OCI-LY3 (cell line): Measurements from ENCODE around the gene KCNIP4.
"Not testable (repeated sequence)": the region's sequence is repeated elsewhere in the genome, so short reads cannot be mapped to it uniquely, and the experiment has no call there.

Source experiments
- H2AFZ ChIP-seq: fragments of 200-600, 300-600 bp; shearing (Covaris generic); 2 replicates; pipeline ENCODE4 v1.6.0; 2014; ENCODE audit warnings: antibody characterized with exemption, low read depth, low read length
- H3K27ac ChIP-seq: fragments of 200-600, 300-600 bp; sonication (generic); 2 replicates; pipeline ENCODE4 v1.5.1; 2014; ENCODE audit warnings: mild to moderate bottlenecking, low read length, moderate library complexity, mixed read lengths
- H3K27me3 ChIP-seq: fragments of 200-600, 300-600 bp; sonication (generic); 2 replicates; pipeline ENCODE4 v1.6.1; 2014; ENCODE audit warnings: low read depth, low read length, mixed read lengths
- H3K36me3 ChIP-seq: fragments of 200-600, 300-600 bp; sonication (generic); replicated peaks from 2 replicates; pipeline ENCODE3; 2014; ENCODE audit warnings: low read depth, low read length, mixed read lengths
- H3K4me1 ChIP-seq: fragments of 300-600, 200-600 bp; sonication (generic); 2 replicates; pipeline ENCODE4 v1.6.1; 2014; ENCODE audit warnings: low read length, mixed read lengths
- H3K4me2 ChIP-seq: fragments of 200-600, 300-600 bp; sonication (generic); 2 replicates; pipeline ENCODE4 v1.6.1; 2014; ENCODE audit warnings: low read length, mixed read lengths
- H3K4me3 ChIP-seq: fragments of 300-600, 200-600 bp; sonication (generic); 2 replicates; pipeline ENCODE4 v1.5.1; 2014; ENCODE audit warnings: antibody characterized with exemption, mild to moderate bottlenecking, low read length, moderate library complexity
- H3K79me2 ChIP-seq: fragments of 300-600, 200-600 bp; shearing (Covaris generic); 2 replicates; pipeline ENCODE4 v1.6.1; 2014; ENCODE audit warnings: mild to moderate bottlenecking, low read length, mixed read lengths
- H3K9ac ChIP-seq: fragments of 300-600, 200-600 bp; shearing (Covaris generic); 2 replicates; pipeline ENCODE4 v1.6.0; 2014; ENCODE audit warnings: mild to moderate bottlenecking, low read length, moderate library complexity
- H3K9me3 ChIP-seq: fragments of 200-600, 300-600 bp; shearing (Covaris generic); 2 replicates; pipeline ENCODE4 v1.6.1; 2014; ENCODE audit warnings: low read length, mixed read lengths; ENCODE audit not compliant: insufficient read depth
- H4K20me1 ChIP-seq: fragments of 200-600, 300-600 bp; sonication (generic); 2 replicates; pipeline ENCODE4 v1.6.1; 2016; ENCODE audit warnings: low read length, mixed read lengths; ENCODE audit not compliant: insufficient read depth
- CTCF ChIP-seq: fragments of 200-600, 300-600 bp; sonication (generic); IDR thresholded peaks from 2 replicates; pipeline ENCODE4 v1.5.1; 2014; ENCODE audit warnings: antibody characterized with exemption, low read length, low read depth
- EZH2phosphoT487 ChIP-seq: fragments of 200-600 bp; shearing (Covaris generic); IDR thresholded peaks from 2 replicates; pipeline ENCODE4 v1.6.1; 2018; ENCODE audit warnings: antibody characterized with exemption, mixed run types, low read depth

KCNIP4 gene

DNA sequence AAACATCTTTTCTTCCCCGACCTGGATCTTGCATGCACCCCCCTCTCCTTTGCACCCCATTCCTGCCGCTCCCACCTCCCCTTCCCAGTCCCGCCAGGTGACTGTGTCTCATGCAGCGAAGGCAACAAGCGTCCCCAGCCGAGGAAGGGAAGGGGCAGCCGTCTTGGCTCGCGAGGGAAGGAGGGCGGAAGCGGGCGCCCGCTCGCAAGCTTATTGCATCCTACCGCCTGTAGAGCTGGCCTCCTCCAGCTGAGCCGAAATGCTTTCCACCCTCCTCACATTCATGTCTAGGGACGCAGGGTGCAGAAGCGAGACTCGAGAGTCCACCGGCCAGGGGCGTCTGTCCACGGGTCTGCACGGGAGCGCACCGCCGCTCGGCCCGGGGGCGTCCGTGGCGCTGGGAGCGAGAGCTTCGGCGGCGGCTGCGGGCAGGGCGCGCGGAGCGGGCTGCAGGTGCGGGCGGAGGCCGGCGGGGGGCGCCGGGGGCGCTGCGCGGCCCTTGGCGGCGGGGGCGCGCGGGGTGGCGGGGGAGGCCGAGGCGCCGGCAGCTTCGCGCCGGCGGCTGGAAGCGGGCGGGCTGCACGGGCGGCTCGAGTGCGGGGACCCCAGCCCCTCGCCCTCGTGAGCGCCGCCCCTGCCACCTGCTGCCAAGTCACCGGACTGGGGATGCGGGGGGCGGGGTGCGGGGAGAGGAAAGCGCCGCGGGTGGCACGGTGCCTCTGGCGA, at the start of gene KCNIP4:
KCNIP4 (minus strand) TSS at position 426 of the 726 bp plus-strand sequence.
- H3K27ac ChIP-seq, result no peak within 1 kb of the TSS
- no peak within 1 kb of the TSS for H3K4me3 ChIP-seq
- H3K9me3 ChIP-seq, result no peaks in the 10 kb centered on the region
- no peaks in the 10 kb centered on the region for H3K36me3 ChIP-seq
- H2AFZ ChIP-seq, result no peak within 1 kb of the TSS
- H3K4me1 ChIP-seq, result peaks cover 11% of the 10 kb centered on the region
- no peak within 1 kb of the TSS for H3K9ac ChIP-seq
- H3K79me2 ChIP-seq, result no peaks in the 10 kb centered on the region
- no peaks in the 10 kb centered on the region for H3K27me3 ChIP-seq
- H4K20me1 ChIP-seq, result no peaks in the 10 kb centered on the region
- no peak within 1 kb of the TSS for H3K4me2 ChIP-seq
- no peak for TF ChIP-seq CTCF
- TF ChIP-seq EZH2phosphoT487, result no peak

DNA sequence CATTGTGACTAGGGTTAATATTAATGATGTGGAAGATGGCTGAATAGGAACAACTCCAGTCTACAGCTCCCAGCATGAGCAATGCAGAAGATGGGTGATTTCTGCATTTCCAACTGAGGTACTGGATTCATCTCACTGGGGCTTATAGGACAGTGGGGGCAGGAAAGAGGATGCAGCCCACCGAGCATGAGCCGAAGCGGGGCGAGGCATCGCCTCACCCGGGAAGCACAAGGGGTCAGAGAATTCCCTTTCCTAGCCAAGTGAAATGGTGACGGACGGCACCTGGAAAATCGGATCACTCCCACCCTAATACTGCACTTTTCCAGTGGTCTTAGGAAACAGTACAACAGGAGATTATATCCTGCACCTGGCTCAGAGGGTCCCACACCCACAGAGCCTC, 48.0 kb upstream of the KCNIP4 start:
- H3K9me3 ChIP-seq, H3K79me2 ChIP-seq, H4K20me1 ChIP-seq, H3K4me1 ChIP-seq, H3K9ac ChIP-seq, H3K36me3 ChIP-seq, H2AFZ ChIP-seq, H3K27ac ChIP-seq, H3K4me3 ChIP-seq, H3K4me2 ChIP-seq, H3K27me3 ChIP-seq: not testable (repeated sequence)

- no peak overlapping the region for H3K27ac ChIP-seq
- TF ChIP-seq EZH2phosphoT487 (no peak), CTCF (no peak)
Observed at GRCh38 chr4:21992330-21992729, 43.8 kb upstream of the KCNIP4 start.

DNA sequence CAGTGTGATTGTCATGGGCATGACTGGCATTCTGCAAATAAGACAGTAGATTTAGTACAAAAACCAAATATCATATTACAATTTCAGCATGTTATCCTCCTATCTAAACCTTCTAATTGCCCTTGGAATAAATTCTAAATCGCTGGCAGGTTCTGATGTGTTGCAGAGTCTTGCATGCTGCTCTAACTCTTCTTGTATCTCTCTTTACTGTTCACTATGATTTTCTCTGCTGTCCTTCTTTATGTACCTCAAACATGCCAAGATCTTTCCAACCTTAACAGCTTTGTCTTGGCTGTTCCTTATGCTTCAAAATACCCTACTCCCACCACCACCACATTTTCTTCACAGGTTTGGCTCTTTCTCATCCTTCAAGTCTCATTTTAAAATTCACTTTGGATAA, 43.0 kb upstream of the KCNIP4 start:
- TF ChIP-seq CTCF, result no peak
- TF ChIP-seq EZH2phosphoT487, result no peak
- no peak overlapping the region for H3K27ac ChIP-seq
- H3K4me3 ChIP-seq, result no peak overlapping the region
- no peak overlapping the region for H2AFZ ChIP-seq
- no peak overlapping the region for H3K9ac ChIP-seq
- no peak overlapping the region for H3K4me2 ChIP-seq
- H3K27me3 ChIP-seq, result no peaks in the 10 kb centered on the region
- H3K36me3 ChIP-seq, result no peaks in the 10 kb centered on the region
- no peaks in the 10 kb centered on the region for H4K20me1 ChIP-seq
- H3K9me3 ChIP-seq, result no peaks in the 10 kb centered on the region
- no peaks in the 10 kb centered on the region for H3K79me2 ChIP-seq
- no peaks in the 10 kb centered on the region for H3K4me1 ChIP-seq

More at GRCh38 chr4:21992330-21992729, 43.8 kb upstream of the KCNIP4 start:
- H3K4me3 ChIP-seq, result no peak overlapping the region
- H3K36me3 ChIP-seq, result no peaks in the 10 kb centered on the region
- no peaks in the 10 kb centered on the region for H3K4me1 ChIP-seq
- no peak overlapping the region for H3K4me2 ChIP-seq
- no peaks in the 10 kb centered on the region for H4K20me1 ChIP-seq
- H3K9me3 ChIP-seq, result no peaks in the 10 kb centered on the region
- H3K9ac ChIP-seq, result no peak overlapping the region
- no peaks in the 10 kb centered on the region for H3K79me2 ChIP-seq
- no peaks in the 10 kb centered on the region for H3K27me3 ChIP-seq
- no peak overlapping the region for H2AFZ ChIP-seq
